NT2/D1 (cell line): ENCODE data around the gene RCOR1.

Experiments
- DNase-seq: peaks from one replicate; pipeline ENCODE4 v3.0.0-alpha.2; 2011; ENCODE audit warnings: low read depth, low spot score
- H3K27me3 ChIP-seq: 2 replicates; pipeline ENCODE4 v1.6.0; 2011; ENCODE audit warnings: mild to moderate bottlenecking; ENCODE audit not compliant: insufficient read length, insufficient read depth
- H3K36me3 ChIP-seq: 2 replicates; pipeline ENCODE4 v1.6.1; 2011; ENCODE audit warnings: mild to moderate bottlenecking, low read length, mixed read lengths; ENCODE audit not compliant: insufficient read depth, insufficient read length
- H3K4me1 ChIP-seq: 2 replicates; pipeline ENCODE4 v1.5.1; 2011; ENCODE audit not compliant: insufficient read depth, insufficient read length
- H3K4me3 ChIP-seq: 2 replicates; pipeline ENCODE4 v1.5.1; 2011; ENCODE audit warnings: low read depth; ENCODE audit not compliant: insufficient read length
- H3K9ac ChIP-seq: 2 replicates; pipeline ENCODE4 v1.6.0; 2011; ENCODE audit warnings: low read depth; ENCODE audit not compliant: insufficient read length
- H3K9me3 ChIP-seq: 2 replicates; pipeline ENCODE4 v1.5.1; 2011; ENCODE audit warnings: mild to moderate bottlenecking, low read length; ENCODE audit not compliant: insufficient read depth
- SUZ12 ChIP-seq: IDR thresholded peaks from 2 replicates; pipeline ENCODE4 v1.6.1; 2011; ENCODE audit not compliant: insufficient read length, insufficient read depth; ENCODE audit errors: extremely low read depth
- YY1 ChIP-seq: IDR thresholded peaks from 2 replicates; pipeline ENCODE4 v1.6.1; 2011; ENCODE audit not compliant: insufficient read length, insufficient read depth
- ZNF274 ChIP-seq: IDR thresholded peaks from 2 replicates; pipeline ENCODE4 v1.6.1; 2011; ENCODE audit warnings: mild to moderate bottlenecking, low read depth, low read length

Gene RCOR1

GRCh38 chr14:102644523-102644922, 52.1 kb downstream of the RCOR1 start:
- H3K9ac ChIP-seq, result no peak overlapping the region
- no peaks in the 10 kb centered on the region for H3K27me3 ChIP-seq
- TF ChIP-seq ZNF274 (no peak), YY1 (no peak), SUZ12 (no peak)
- no peaks in the 10 kb centered on the region for H3K9me3 ChIP-seq
- H3K4me1 ChIP-seq, result no peaks in the 10 kb centered on the region
- no peak for DNase-seq
- H3K4me3 ChIP-seq, result no peak overlapping the region
- no peaks in the 10 kb centered on the region for H3K36me3 ChIP-seq

DNA sequence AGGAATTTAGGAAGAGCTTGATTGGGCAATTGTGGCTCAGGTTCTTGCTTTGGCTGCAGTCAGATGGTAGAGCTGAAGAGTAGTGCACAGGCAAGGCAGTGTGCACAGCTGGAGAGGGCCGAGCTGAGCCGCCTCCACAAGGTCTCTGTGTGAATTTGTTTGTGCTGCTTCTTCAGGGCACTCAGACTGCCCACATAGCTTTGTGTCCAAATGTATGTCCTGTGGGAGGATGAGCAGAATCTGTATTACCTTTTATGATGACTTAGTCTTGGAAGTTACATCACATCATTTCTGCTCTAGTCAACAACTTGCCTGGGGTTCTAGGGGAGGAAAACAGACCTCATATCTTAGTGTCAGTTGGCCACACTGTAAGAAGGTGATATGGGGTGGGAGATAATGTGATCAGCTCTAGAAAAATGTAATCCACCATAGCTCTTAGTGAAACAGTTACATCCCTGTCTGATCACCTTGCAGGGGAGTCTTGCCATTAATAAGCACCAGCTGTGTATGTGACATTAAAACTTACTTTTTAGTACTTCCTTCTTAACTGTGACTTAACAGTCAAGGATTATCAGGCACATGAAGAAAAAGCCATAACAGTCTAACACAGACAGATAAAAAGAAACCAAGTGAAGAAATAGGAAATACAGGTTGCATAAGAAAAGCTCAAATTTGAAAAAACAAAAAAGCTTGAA, 53.4 kb downstream of the RCOR1 start:
- H3K4me3 ChIP-seq, result no peak overlapping the region
- H3K9ac ChIP-seq, result no peak overlapping the region
- no peak for TF ChIP-seq SUZ12
- no peak for TF ChIP-seq ZNF274
- TF ChIP-seq YY1, result no peak
- H3K27me3 ChIP-seq, result no peaks in the 10 kb centered on the region
- H3K4me1 ChIP-seq, result no peaks in the 10 kb centered on the region
- H3K9me3 ChIP-seq, result no peaks in the 10 kb centered on the region
- H3K36me3 ChIP-seq, result no peaks in the 10 kb centered on the region
- no peak for DNase-seq

DNA sequence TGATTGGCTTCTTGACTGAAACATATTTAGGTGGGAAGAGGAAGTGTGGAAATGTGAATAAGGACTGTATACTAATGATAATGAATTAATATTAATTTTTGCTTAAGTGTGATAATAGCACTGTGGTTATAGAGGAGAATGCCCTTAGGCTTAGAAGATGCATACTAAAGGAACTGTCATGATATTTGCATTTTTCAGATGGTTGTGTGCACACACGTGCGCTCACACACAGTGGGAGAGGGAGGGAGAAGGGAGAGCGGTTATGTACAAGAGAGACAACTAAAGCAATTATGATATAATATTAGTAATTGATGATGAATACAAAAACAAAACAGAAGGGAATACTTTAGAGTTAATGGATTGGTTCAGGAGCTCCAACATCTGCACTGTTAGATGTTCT, 54.2 kb downstream of the RCOR1 start:
- Histone ChIP-seq H3K4me1 (no peaks in the 10 kb centered on the region), H3K4me3 (no peak overlapping the region)
- DNase-seq, result no peak

GRCh38 chr14:102652194-102652593, 59.7 kb downstream of the RCOR1 start:
- DNase-seq, result no peak
- no peak for TF ChIP-seq ZNF274
- TF ChIP-seq YY1, result no peak
- no peak for TF ChIP-seq SUZ12
- Histone ChIP-seq H3K36me3 (no peaks in the 10 kb centered on the region), H3K9me3 (no peaks in the 10 kb centered on the region), H3K9ac (no peak overlapping the region), H3K4me3 (no peak overlapping the region), H3K4me1 (peaks cover 2% of the 10 kb centered on the region), H3K27me3 (no peaks in the 10 kb centered on the region)

More for the DNA sequence above, 54.2 kb downstream of the RCOR1 start:
- no peaks in the 10 kb centered on the region for H3K9me3 ChIP-seq
- H3K9ac ChIP-seq, result no peak overlapping the region
- H3K36me3 ChIP-seq, result no peaks in the 10 kb centered on the region
- no peaks in the 10 kb centered on the region for H3K27me3 ChIP-seq
- TF ChIP-seq SUZ12 (no peak), YY1 (no peak), ZNF274 (no peak)

DNA sequence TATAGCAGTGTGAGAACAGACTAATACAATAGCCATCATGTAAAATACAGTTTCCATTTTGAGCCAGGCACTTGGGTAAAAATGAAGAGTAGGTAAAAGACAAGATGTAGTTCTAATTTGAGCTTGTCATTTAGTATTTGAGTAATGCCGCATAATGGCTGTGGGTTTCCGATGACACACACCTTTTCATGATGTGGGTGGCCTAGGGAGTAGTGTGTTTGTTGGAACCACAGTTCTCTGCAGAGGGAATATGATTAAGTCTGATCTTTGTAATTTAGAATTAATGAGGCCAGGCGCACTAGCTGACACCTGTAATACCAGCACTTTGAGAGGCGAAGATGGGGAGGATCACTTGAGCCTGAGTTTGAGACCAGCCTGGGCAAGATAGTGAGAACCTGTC, 61.8 kb downstream of the RCOR1 start:
- Histone ChIP-seq H3K27me3 (no peaks in the 10 kb centered on the region), H3K36me3 (no peaks in the 10 kb centered on the region), H3K9me3 (no peaks in the 10 kb centered on the region), H3K4me3 (no peak overlapping the region), H3K4me1 (peaks cover 2% of the 10 kb centered on the region), H3K9ac (no peak overlapping the region)
- TF ChIP-seq SUZ12 (no peak), ZNF274 (no peak), YY1 (no peak)
- DNase-seq, result no peak

GRCh38 chr14:102655137-102655536, 62.7 kb downstream of the RCOR1 start:
- Histone ChIP-seq H3K36me3 (no peaks in the 10 kb centered on the region), H3K27me3 (no peaks in the 10 kb centered on the region), H3K4me1 (peaks cover 2% of the 10 kb centered on the region), H3K9me3 (no peaks in the 10 kb centered on the region), H3K9ac (no peak overlapping the region), H3K4me3 (no peak overlapping the region)
- no peak for DNase-seq
- no peak for TF ChIP-seq YY1
- TF ChIP-seq ZNF274, result no peak
- no peak for TF ChIP-seq SUZ12

DNA sequence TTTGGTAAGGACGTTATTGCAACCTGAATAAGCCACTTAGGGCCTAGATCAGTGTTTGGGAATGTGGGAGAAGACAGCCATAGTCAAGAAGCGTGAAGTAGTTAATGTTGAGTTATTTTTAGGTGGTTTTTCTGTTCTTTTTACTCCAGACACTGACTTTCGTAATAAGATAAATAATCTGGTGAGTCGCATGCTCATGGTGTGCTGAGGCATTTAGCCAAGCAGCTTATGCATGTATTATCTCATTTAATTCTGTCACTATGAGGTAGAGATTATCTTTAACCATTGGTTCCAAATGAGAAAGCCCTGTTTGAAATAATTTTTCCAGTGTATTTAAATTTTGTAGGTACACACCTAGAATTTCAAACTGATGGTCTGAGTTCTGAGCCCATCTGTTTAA, 67.3 kb downstream of the RCOR1 start:
- no peaks in the 10 kb centered on the region for H3K36me3 ChIP-seq
- H3K4me1 ChIP-seq, result peaks cover 4% of the 10 kb centered on the region
- no peaks in the 10 kb centered on the region for H3K9me3 ChIP-seq
- no peaks in the 10 kb centered on the region for H3K27me3 ChIP-seq
- DNase-seq, result no peak
- H3K9ac ChIP-seq, result no peak overlapping the region
- TF ChIP-seq YY1 (no peak), SUZ12 (no peak), ZNF274 (no peak)
- H3K4me3 ChIP-seq, result no peak overlapping the region
